GM12878 (cell line): Measurements from ENCODE around the gene ANKS1A. TPM values are rescaled to one million over a fixed set of nuclear protein-coding genes. Genes with fewer than 3 reads are reported as not detected.

ENCODE experiments used
- ATAC-seq: fragments of 200-7000 bp; cut with Tn5 transposase; 3 replicates; pipeline ENCODE4 v1.9.1; 2020; ENCODE audit warnings: mild to moderate bottlenecking, moderate library complexity
- BruUV-seq: library from RNA; stranded (reverse); fragments of 400-500 nt; replicated peaks from 2 replicates; lab custom pipeline; 2021; lab: Mats Ljungman, UMichigan
- CTCF ChIA-PET: fragments of 300-600 bp; sonication (Branson Sonifier 250); formaldehyde crosslinking; extraction: SDS; loops from one replicate; lab custom pipeline; 2021; ENCODE audit warnings: inconsistent platforms; lab: Yijun Ruan, JAX
- POLR2A ChIA-PET: fragments of 350-600 bp; formaldehyde crosslinking; extraction: SDS; loops from one replicate; lab custom pipeline; 2021; ENCODE audit warnings: inconsistent platforms; lab: Charles Lee
- RAD21 ChIA-PET: fragments of 300-600 bp; sonication (Branson Sonifier 250); formaldehyde crosslinking; loops from one replicate; lab custom pipeline; 2023; ENCODE audit warnings: antibody characterized with exemption; ENCODE audit not compliant: unreplicated experiment; lab: Charles Lee
- SMC1A ChIA-PET: fragments of 300-600 bp; sonication (Branson Sonifier 250); formaldehyde crosslinking; loops from one replicate; lab custom pipeline; 2023; ENCODE audit not compliant: unreplicated experiment, uncharacterized antibody; lab: Charles Lee
- DNase-seq: peaks from one replicate; pipeline ENCODE4 v3.0.0-alpha.2; 2011; ENCODE audit warnings: low read depth, low spot score
- FAIRE-seq: peaks from 3 replicates; lab custom pipeline; 2011; peaks lifted over from hg19 to GRCh38; lab: Jason Lieb, UNC
- H2AFZ ChIP-seq: 2 replicates; pipeline ENCODE4 v1.6.0; 2011; ENCODE audit warnings: low read depth, low read length, control low read depth; ENCODE audit not compliant: control insufficient read depth
- H3K27ac ChIP-seq: 2 replicates; pipeline ENCODE4 v1.5.1; 2011; ENCODE audit warnings: control low read depth; ENCODE audit not compliant: control insufficient read depth, insufficient read depth
- H3K27me3 ChIP-seq, 2 experiments: replicated peaks in 1 of 2; 2 replicates each; pipeline versions ENCODE4 v1.6.0 to v1.6.1; 2011; ENCODE audit warnings: low read length in 1 of 2; ENCODE audit not compliant: control insufficient read depth in 2 of 2, insufficient read depth in 2 of 2
- H3K36me3 ChIP-seq, 2 experiments: 2 replicates each; pipeline ENCODE4 v1.5.1; 2011; ENCODE audit warnings: low read length in 1 of 2; ENCODE audit not compliant: control insufficient read depth in 2 of 2, insufficient read depth in 2 of 2
- H3K4me1 ChIP-seq: 2 replicates; pipeline ENCODE4 v1.6.1; 2011; ENCODE audit warnings: mild to moderate bottlenecking, low read length, moderate library complexity, mixed read lengths; ENCODE audit not compliant: control insufficient read depth, insufficient read depth
- H3K4me2 ChIP-seq: 2 replicates; pipeline ENCODE4 v1.6.0; 2011; ENCODE audit warnings: control low read depth; ENCODE audit not compliant: control insufficient read depth, insufficient read depth
- H3K4me3 ChIP-seq: fragments of 200-600 bp; sonication (generic); 2 replicates; pipeline ENCODE4 v1.5.1; 2016
- H3K79me2 ChIP-seq: 2 replicates; pipeline ENCODE4 v1.6.0; 2011; ENCODE audit warnings: low read length; ENCODE audit not compliant: control insufficient read depth, insufficient read depth
- H3K9ac ChIP-seq: 2 replicates; pipeline ENCODE4 v1.8.0; 2011; ENCODE audit warnings: low read length, control low read depth, mixed read lengths; ENCODE audit not compliant: control insufficient read depth, insufficient read depth
- H3K9me3 ChIP-seq: replicated peaks from 3 replicates; pipeline ENCODE4 v1.5.1; 2011; ENCODE audit warnings: mild to moderate bottlenecking, low read length; ENCODE audit not compliant: control insufficient read depth, insufficient read depth
- H4K20me1 ChIP-seq: 2 replicates; pipeline ENCODE4 v1.6.0; 2011; ENCODE audit not compliant: control insufficient read depth, insufficient read depth
- CHD2 ChIP-seq: IDR thresholded peaks from 2 replicates; pipeline ENCODE4 v1.6.1; 2011; ENCODE audit warnings: low read depth, low read length, improper control_type of control experiment, borderline replicate concordance
- NKRF ChIP-seq: fragments of 450-650 bp; conservative IDR thresholded peaks from 2 replicates; pipeline ENCODE4 v1.6.1; 2017; ENCODE audit warnings: mild to moderate bottlenecking, moderate library complexity
- WGBS: methylation state at CpG from one replicate; pipeline ENCODE4 v1.1.6; 2016; ENCODE audit warnings: low lambda C conversion rate; ENCODE audit not compliant: insufficient replicate concordance, insufficient coverage; ENCODE audit errors: missing lambda C conversion rate; 5-methylcytosine and 5-hydroxymethylcytosine counted together
- in situ Hi-C: fragments of 300-500 bp; cut with MboI; formaldehyde crosslinking; loops from 9 replicates; pipeline ENCODE4 v1.14.3; 2018; ENCODE audit warnings: mixed read lengths
- intact Hi-C: fragments of 100-400 bp; cut with micrococcal nuclease; formaldehyde crosslinking; loops from one replicate; pipeline ENCODE4 v1.14.2; 2022; ENCODE audit not compliant: unreplicated experiment
- polyA plus RNA-seq, 11 experiments: library from polyadenylated mRNA; depleted of rRNA in 4 of 11; unstranded in 6 of 11; stranded (reverse) in 5 of 11; fragments of >200 nt; fragmentation: Nextera tagmentation in 4 of 11; fragmentation: Illumina TruSeq in 1 of 11; extraction: Ambion mirVana in 4 of 11; extraction: Trizol in 1 of 11; gene quantifications; 1 replicate in 1 of 11; 2 replicates in 10 of 11; pipeline versions ENCODE4 v1.2.1 to v1.2.3, GENCODE V29; 2011 to 2016; ENCODE audit warnings: inconsistent platforms in 2 of 11, missing spikeins in 2 of 11, low read depth in 1 of 11
- total RNA-seq, 4 experiments: library from RNA; depleted of rRNA in 3 of 4; stranded (reverse); fragments of >200 nt in 3 of 4; fragmentation: Illumina TruSeq in 1 of 4; extraction: Trizol in 1 of 4; gene quantifications; 2 replicates each; pipeline versions ENCODE4 v1.2.1 to v1.2.3, GENCODE V29; 2013 to 2021
- TF ChIP-seq, protein P1 (sequence below): IDR thresholded peaks from 2 replicates; pipeline ENCODE4 v1.6.1; 2011; ENCODE audit warnings: borderline replicate concordance, low read depth, mild to moderate bottlenecking, moderate library complexity, low read length; ENCODE audit not compliant: insufficient read depth, poor library complexity, severe bottlenecking

The ANKS1A gene
- total and polyA plus RNA-seq, 10 of the 15 experiments (the other 5 are each of a cell fraction or from before 2014, with no cell fraction given): 0.60 to 7.0 (median 3.0) TPM

DNA sequence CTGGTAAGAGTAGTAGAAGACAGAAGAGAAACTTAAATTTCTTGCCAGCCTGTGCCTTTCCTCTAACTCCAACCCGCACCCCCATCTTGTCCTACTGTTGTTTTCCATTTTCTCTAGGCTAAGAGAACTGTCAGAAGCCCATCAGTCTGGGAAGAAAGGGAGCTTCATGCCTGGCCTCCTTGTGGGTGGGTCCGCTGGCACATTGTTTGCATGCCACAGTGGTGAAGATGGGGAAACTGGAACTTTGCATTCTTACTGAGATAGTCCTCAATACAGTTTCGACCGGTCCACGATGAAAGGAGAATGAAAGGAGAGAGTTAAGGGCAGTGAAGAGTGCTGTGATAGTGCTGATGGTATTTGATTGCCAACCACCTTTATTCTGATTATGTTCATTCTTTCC lies 149.0 kb downstream of the ANKS1A start:
- no peak for FAIRE-seq
- CTCF ChIA-PET: interaction anchor here (0.7 kb wide), 1 partner anchor 43 kb away, joined by 3 read pairs; no protein-coding TSS in a partner anchor

More for the DNA sequence above, 149.0 kb downstream of the ANKS1A start:
- no peak overlapping the region for H3K4me3 ChIP-seq
- H4K20me1 ChIP-seq: no peaks in the 10 kb centered on the region
- ChIA-PET SMC1A (no interaction called here), POLR2A (interaction anchor here (0.6 kb wide), 1 partner anchor 149 kb away, joined by 3 read pairs; the partner anchor contains the start of gene ANKS1A), RAD21 (no interaction called here)
- no peak overlapping the region for H2AFZ ChIP-seq
- in situ Hi-C loops: no loop called here
- H3K9ac ChIP-seq: no peak overlapping the region
- BruUV-seq: no TSS peak
- H3K4me1 ChIP-seq: peaks cover 16% of the 10 kb centered on the region
- no peak overlapping the region for H3K27ac ChIP-seq
- no peaks in the 10 kb centered on the region for H3K27me3 ChIP-seq
- ATAC-seq (no peak), DNase-seq (no peak)
- H3K79me2 ChIP-seq: no peaks in the 10 kb centered on the region
- H3K9me3 ChIP-seq: no peaks in the 10 kb centered on the region
- no peaks in the 10 kb centered on the region for H3K36me3 ChIP-seq
- WGBS: 98% methylated on average over 5 of the region's 5 CpGs
- intact Hi-C loops: no loop called here
- TF ChIP-seq CHD2 (no peak), NKRF (no peak)
- TF ChIP-seq, protein P1, sequence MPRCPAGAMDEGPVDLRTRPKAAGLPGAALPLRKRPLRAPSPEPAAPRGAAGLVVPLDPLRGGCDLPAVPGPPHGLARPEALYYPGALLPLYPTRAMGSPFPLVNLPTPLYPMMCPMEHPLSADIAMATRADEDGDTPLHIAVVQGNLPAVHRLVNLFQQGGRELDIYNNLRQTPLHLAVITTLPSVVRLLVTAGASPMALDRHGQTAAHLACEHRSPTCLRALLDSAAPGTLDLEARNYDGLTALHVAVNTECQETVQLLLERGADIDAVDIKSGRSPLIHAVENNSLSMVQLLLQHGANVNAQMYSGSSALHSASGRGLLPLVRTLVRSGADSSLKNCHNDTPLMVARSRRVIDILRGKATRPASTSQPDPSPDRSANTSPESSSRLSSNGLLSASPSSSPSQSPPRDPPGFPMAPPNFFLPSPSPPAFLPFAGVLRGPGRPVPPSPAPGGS: no peak
- no peak overlapping the region for H3K4me2 ChIP-seq
